Colonic mucosa (tissue), 4 donors: ENCODE measurements around the gene CWC27. TPM values are rescaled to one million over a fixed set of nuclear protein-coding genes. Genes with fewer than 3 reads are reported as not detected.

Experiments
- DNase-seq: peaks from one replicate; pipeline ENCODE4 v3.0.0-alpha.2; 2020
- H3K27ac ChIP-seq: fragments of 200-600 bp; one replicate; pipeline ENCODE4 v1.8.0; 2021
- H3K27me3 ChIP-seq: fragments of 200-600 bp; one replicate; pipeline ENCODE4 v1.8.0; 2021
- H3K36me3 ChIP-seq: fragments of 200-600 bp; one replicate; pipeline ENCODE4 v1.8.0; 2021
- H3K4me1 ChIP-seq: fragments of 200-600 bp; one replicate; pipeline ENCODE4 v1.8.0; 2021; ENCODE audit warnings: mild to moderate bottlenecking
- H3K4me3 ChIP-seq: fragments of 200-600 bp; one replicate; pipeline ENCODE4 v1.8.0; 2021
- H3K9ac ChIP-seq, 2 donors: one replicate each; pipeline ENCODE4 v1.7.0; 2013; ENCODE audit warnings: control low read depth in 2 of 2, low read depth in 2 of 2, low read length in 2 of 2
- H3K9me3 ChIP-seq: fragments of 200-600 bp; one replicate; pipeline ENCODE4 v1.8.0; 2021
- CTCF ChIP-seq: fragments of 200-600 bp; IDR thresholded peaks from one replicate; pipeline ENCODE4 v1.8.0; 2022; ENCODE audit warnings: antibody characterized with exemption, mild to moderate bottlenecking
- intact Hi-C: fragments of 100-400 bp; cut with DNase I; formaldehyde crosslinking; loops from one replicate; pipeline ENCODE4 v1.14.1; 2022
- total RNA-seq, 2 donors: library from RNA; stranded (reverse); fragmentation: NEBNext Ultra II Directional in 1 of 2; extraction: Animal tissue kit (Norgen Biotek cat#: 25700) in 1 of 2; gene quantifications; one replicate each; pipeline ENCODE4 v1.2.1, GENCODE V29; 2021
- donor health status: healthy.
- donor health status: DM: no; HTN: no; CAD: no.
- donor health status: DM: no; HTN: no; CAD: no.

Gene CWC27
- total RNA-seq, 2 donors from 2014 or later = 18.3 to 22.6 TPM

DNA sequence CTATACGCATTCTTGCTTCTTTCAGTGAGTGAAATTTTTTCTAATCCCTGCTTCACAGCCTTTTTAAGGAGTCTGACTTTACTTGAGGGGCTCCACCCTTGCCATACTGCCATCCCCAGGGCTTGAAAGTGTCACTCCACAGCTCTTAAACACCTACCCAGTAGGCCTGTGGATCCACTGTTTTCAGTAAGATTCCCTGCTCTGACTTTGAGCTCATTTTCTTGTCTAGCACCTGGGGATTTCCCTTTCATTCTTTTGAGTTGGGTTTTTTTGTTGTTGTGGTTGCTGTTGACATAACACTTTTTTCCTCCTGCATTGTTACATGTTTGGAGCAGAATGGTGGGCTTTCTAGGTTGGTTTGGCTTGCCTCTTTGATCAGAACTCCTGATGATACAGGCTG is 23.8 kb upstream of the CWC27 start:
- H3K4me3 ChIP-seq = no peak overlapping the region
- H3K27ac ChIP-seq = no peak overlapping the region
- no peaks in the 10 kb centered on the region for H3K4me1 ChIP-seq
- DNase-seq = no peak
- intact Hi-C loops = no loop called here
- TF ChIP-seq CTCF = no peak
- H3K9ac ChIP-seq = no peak overlapping the region
- H3K27me3 ChIP-seq = no peaks in the 10 kb centered on the region
- no peaks in the 10 kb centered on the region for H3K36me3 ChIP-seq
- no peaks in the 10 kb centered on the region for H3K9me3 ChIP-seq

GRCh38 chr5:64746446-64746845 is 22.3 kb upstream of the CWC27 start:
- Histone ChIP-seq H3K27me3 (no peaks in the 10 kb centered on the region), H3K27ac (no peak overlapping the region), H3K36me3 (no peaks in the 10 kb centered on the region), H3K9me3 (no peaks in the 10 kb centered on the region), H3K4me3 (no peak overlapping the region), H3K4me1 (no peaks in the 10 kb centered on the region), H3K9ac (no peak overlapping the region)
- TF ChIP-seq CTCF = no peak
- intact Hi-C loops = no loop called here
- DNase-seq = no peak

GRCh38 chr5:64749385-64749784 is 19.3 kb upstream of the CWC27 start:
- no peak for DNase-seq
- no peak overlapping the region for H3K27ac ChIP-seq
- no peaks in the 10 kb centered on the region for H3K4me1 ChIP-seq
- no peak for TF ChIP-seq CTCF
- H3K36me3 ChIP-seq = no peaks in the 10 kb centered on the region
- H3K9me3 ChIP-seq = no peaks in the 10 kb centered on the region
- no peak overlapping the region for H3K9ac ChIP-seq
- no peaks in the 10 kb centered on the region for H3K27me3 ChIP-seq
- H3K4me3 ChIP-seq = no peak overlapping the region
- intact Hi-C loops = no loop called here

DNA sequence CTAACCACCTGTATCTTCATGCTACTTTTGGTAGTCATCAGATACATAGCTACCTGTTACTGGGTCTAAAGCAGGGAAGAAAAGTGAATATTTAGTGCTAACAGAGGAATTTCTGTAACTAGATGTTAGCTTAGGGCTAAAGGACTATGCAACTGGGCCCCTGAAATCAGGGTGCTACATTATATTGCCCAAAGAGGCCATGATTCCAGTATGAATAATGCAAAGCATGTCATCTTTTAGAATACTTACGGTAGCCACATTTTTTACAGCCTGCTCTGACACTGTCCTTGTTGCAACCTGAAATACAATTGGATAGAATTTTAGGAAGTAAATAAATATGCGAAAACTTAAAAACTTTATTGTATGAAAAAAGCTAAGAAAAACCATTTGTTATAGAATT is 14.7 kb upstream of the CWC27 start:
- H3K9me3 ChIP-seq = no peaks in the 10 kb centered on the region
- H3K27ac ChIP-seq = no peak overlapping the region
- intact Hi-C loops = no loop called here
- no peaks in the 10 kb centered on the region for H3K4me1 ChIP-seq
- H3K9ac ChIP-seq = no peak overlapping the region
- no peak for DNase-seq
- no peak overlapping the region for H3K4me3 ChIP-seq
- H3K36me3 ChIP-seq = no peaks in the 10 kb centered on the region
- no peak for TF ChIP-seq CTCF
- no peaks in the 10 kb centered on the region for H3K27me3 ChIP-seq

DNA sequence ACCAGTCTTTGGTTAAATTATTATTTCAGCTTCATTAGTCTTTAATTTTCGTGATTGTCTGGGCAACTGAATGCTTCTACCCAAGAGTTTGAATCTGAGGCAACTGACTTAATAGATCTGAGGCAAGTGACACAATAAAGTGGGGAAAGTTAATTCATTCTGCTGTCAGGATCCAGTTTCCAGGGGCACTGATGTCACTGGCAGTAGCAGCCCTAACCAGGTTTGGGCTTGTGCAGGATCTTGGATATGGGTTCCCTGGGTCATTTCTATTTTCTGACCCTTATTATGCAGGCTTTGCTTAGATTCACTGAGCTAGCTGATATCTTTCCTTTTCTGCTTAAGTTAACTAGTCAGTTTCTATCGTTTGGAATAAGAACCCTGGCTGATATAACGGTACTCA is 9.8 kb upstream of the CWC27 start:
- Histone ChIP-seq H3K9me3 (no peaks in the 10 kb centered on the region), H3K4me1 (no peaks in the 10 kb centered on the region), H3K27ac (no peak overlapping the region), H3K27me3 (no peaks in the 10 kb centered on the region), H3K9ac (no peak overlapping the region), H3K4me3 (no peak overlapping the region), H3K36me3 (no peaks in the 10 kb centered on the region)
- TF ChIP-seq CTCF = no peak
- intact Hi-C loops = no loop called here
- no peak for DNase-seq
